Measurements from ENCODE around the gene SNIP1.

DNA sequence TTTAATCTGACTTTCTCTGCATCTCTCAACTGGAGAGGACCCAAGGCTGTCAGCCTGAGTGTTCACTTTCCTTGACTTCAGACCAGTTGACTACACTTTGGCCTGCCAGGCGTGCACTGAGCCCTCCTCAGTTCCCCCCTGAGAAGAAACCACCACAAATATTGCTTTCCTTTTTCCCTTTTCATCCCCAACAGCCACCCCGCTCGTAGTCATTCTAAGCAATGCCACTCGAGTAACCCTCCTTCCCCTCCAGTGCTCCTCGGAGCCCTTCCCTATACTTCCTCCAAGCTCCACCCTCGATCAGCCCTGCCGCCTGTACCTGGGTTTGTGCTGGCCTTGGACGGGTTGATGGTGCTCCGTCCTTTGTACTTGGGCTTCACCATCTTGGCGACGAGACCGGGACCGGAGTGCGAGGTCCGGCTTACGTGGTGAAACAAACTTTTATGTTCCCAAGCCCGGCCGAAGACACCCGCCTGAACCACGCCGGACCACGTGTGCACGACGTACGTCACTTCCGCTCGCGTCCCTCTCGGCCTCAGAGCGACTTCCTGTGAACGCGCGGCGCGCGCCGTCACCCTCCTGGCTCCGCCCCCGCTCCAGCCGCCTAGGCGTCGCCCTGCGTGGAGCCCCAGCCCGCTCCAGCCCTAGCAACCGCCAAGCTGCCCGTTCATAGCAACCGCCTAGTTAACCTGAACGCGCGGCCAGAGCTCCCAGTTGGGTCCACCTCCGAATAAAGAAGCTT, 41.5 kb upstream of the SNIP1 start, which contains the start of gene GNL2:
- TF ChIP-seq, protein P1, sequence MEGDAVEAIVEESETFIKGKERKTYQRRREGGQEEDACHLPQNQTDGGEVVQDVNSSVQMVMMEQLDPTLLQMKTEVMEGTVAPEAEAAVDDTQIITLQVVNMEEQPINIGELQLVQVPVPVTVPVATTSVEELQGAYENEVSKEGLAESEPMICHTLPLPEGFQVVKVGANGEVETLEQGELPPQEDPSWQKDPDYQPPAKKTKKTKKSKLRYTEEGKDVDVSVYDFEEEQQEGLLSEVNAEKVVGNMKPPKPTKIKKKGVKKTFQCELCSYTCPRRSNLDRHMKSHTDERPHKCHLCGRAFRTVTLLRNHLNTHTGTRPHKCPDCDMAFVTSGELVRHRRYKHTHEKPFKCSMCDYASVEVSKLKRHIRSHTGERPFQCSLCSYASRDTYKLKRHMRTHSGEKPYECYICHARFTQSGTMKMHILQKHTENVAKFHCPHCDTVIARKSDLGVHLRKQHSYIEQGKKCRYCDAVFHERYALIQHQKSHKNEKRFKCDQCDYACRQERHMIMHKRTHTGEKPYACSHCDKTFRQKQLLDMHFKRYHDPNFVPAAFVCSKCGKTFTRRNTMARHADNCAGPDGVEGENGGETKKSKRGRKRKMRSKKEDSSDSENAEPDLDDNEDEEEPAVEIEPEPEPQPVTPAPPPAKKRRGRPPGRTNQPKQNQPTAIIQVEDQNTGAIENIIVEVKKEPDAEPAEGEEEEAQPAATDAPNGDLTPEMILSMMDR (IDR thresholded peaks at IDR 0.05; ENCODE audit: low read length), result no peak
- TF ChIP-seq EZH2 (optimal IDR thresholded peaks at IDR 0.05; ENCODE audit: low read depth, low read length), result no peak
- TF ChIP-seq EZH2phosphoT487 (IDR thresholded peaks at IDR 0.05; ENCODE audit: low read length), result no peak

Measured in MM.1S (cell line).